Transverse colon (tissue), 3 donors: Measurements from ENCODE around the gene LCE4A.

ENCODE experiments used
- CTCF ChIP-seq, 5 experiments: fragments of 200-600 bp in 3 of 5; fragments of 450-650 bp in 2 of 5; sonication (generic) in 3 of 5; IDR thresholded peaks; 1 replicate in 2 of 5; 2 replicates in 3 of 5; pipeline ENCODE4 v1.5.1; 2016 to 2017; ENCODE audit warnings: antibody characterized with exemption in 5 of 5, inconsistent platforms in 3 of 5, mild to moderate bottlenecking in 2 of 5, moderate library complexity in 1 of 5
- POLR2A ChIP-seq: fragments of 450-650 bp; IDR thresholded peaks from one replicate; pipeline ENCODE4 v1.6.1; 2016; ENCODE audit warnings: antibody characterized with exemption, mild to moderate bottlenecking, moderate library complexity

GRCh38 chr1:152747831-152748230 lies 39.9 kb downstream of the LCE4A start:
- TF ChIP-seq POLR2A (no peak), CTCF (IDR thresholded peaks at IDR 0.05) (no peak)
